ENCODE measurements around the gene PARP2.
A peak's percentile ranks its signal among the peaks of the same experiment; 100 is the strongest.
"Not testable (repeated sequence)": the region's sequence is repeated elsewhere in the genome, so short reads cannot be mapped to it uniquely, and the experiment has no call there.

The PARP2 gene, protein sequence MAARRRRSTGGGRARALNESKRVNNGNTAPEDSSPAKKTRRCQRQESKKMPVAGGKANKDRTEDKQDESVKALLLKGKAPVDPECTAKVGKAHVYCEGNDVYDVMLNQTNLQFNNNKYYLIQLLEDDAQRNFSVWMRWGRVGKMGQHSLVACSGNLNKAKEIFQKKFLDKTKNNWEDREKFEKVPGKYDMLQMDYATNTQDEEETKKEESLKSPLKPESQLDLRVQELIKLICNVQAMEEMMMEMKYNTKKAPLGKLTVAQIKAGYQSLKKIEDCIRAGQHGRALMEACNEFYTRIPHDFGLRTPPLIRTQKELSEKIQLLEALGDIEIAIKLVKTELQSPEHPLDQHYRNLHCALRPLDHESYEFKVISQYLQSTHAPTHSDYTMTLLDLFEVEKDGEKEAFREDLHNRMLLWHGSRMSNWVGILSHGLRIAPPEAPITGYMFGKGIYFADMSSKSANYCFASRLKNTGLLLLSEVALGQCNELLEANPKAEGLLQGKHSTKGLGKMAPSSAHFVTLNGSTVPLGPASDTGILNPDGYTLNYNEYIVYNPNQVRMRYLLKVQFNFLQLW

DNA sequence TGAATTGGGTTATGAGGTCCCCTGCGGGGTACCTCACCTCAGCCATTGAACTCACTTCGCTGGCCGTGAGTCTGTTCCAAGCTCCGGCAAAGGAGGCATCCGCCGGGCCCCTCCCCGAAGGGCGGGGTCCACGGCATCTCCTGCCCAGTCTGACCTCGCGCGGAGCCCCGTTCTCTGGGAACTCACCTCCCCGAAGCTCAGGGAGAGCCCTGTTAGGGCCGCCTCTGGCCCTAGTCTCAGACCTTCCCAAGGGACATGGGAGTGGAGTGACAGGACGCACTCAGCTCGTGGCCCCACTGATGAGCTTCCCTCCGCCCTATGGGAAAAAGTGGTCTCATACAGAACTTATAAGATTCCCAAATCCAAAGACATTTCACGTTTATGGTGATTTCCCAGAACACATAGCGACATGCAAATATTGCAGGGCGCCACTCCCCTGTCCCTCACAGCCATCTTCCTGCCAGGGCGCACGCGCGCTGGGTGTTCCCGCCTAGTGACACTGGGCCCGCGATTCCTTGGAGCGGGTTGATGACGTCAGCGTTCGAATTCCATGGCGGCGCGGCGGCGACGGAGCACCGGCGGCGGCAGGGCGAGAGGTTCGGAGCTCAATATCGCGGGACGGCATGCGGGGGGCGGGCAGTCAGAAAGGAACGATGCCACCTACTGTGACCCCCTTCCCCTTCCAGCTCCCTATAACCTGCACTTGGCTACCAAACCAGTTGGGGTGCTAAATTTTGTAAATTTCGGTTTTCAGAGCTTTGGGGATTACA lies at the start of gene PARP2:
PARP2 (plus strand) TSS at position 544 of the 770 bp plus-strand sequence; CDS start at position 551, 7 bp downstream.
- DNase-seq: peak; percentile 100

DNA sequence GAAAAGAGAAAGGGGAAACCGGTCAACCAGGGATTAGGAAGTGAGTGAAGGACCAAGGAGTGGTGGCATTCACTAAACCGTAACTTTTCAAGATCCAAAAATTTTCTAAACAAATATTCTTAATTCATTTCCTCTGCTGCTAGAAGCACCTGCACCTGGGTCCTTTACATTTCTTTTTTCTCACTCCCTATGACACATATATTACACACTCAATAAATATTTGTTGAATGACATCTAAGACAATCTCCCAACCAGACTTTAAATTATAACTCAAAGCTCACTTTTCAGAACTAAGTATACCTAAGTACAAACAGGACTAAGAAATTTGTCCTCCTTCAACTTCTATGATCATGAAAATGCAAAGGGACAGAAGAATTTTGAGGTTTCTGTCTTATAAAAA lies 48.8 kb upstream of the PARP2 start:
- DNase-seq: no peak

- no peak for DNase-seq
Observed at GRCh38 chr14:20295067-20295466, 48.4 kb upstream of the PARP2 start.

DNA sequence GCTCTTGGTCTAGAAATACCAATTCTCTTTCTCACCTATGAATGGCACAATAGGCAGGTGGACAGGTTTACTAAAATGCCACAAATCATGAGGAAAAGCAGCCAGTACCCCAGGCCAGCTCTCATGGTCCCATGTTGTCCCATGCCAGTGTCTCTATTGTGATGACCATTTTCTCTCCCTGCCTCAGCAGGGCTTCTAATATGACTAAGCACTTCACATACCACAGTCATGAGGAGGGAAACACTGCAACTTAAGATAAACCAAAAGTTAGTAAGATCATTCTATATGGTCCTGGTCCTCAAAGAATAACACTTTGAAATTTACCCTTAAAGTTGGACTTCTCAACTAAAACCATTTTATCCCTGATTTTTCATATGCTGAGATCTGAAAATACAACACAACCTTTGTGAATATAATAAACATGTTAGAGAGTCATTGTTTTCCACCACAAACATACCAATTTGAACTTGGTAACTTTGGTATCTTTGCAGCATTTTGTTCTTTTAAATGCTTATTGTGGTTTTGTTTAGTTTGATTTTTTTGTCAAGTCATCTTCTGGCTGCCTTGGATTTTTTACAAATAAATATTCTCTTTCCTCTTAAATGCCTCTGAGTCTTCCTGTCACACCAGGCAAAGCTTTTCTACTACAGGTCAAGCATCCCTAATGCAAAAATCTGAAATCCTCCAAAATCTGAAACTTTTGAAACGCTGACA lies 41.2 kb upstream of the PARP2 start:
- DNase-seq: no peak

DNA sequence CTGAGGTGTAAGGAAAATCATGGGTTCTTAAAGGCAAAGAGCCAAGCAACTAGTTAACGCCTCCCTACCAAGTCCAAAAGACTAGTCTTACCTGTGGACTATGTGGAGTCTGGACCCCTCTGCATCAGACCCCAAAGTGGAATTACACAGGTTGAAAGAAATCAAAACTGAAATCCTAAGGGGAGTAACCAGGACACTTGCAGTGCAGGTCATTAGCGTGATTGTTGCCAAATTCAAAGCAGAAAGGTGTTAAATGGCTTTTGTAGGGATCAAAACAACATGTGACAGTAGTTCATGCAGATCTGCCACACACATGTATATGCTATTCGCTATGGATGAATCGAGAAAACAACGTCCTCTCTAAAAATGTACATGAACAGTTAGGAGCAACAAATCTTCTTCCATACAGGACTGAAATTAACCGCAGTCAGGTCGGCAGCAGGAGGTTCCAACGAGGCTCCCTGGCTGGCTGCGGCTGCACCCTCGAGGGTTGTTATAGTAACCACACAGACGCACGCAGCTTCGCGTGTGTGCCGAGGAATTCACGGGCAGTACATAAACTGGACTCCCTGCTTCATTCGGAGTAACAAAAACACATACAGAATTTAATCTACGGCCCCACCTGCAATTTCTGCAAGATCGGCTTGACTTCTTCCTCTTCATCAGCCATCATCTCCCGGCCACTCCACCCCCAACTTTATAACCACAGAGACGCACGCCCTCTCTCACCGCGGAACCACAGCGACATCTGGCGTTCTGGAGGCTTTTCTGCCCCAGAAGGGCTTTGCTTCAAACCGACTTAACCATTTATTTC lies 38.0 kb upstream of the PARP2 start, which contains the start of gene TTC5:
TTC5 (minus strand) TSS at position 687 of the 814 bp plus-strand sequence; CDS start at position 673, 14 bp downstream.
- DNase-seq: peak; percentile 87

- no peak for DNase-seq
Observed at GRCh38 chr14:20306079-20306423, 37.4 kb upstream of the PARP2 start.

GRCh38 chr14:20314026-20314425 lies 29.4 kb upstream of the PARP2 start:
- DNase-seq: no peak

DNA sequence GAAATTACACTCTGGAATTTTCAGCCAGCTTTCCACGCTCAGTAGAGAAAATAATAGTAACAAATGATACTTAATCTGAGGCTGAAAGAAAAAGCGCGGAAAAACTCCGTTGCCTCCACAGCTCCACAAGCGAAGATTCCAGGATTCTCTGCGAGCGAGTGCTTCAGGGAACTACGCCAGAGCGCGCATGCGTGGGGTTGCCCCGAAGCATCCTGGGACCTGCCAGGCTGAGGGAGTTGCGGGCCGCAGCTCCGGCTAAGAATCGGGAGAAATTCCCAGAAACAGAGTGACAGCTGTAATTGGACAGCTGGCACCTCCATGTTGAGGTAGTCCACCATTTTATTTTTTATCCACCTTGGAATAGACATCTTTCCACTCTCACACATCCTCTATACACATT lies 25.7 kb upstream of the PARP2 start:
- no peak for DNase-seq

DNA sequence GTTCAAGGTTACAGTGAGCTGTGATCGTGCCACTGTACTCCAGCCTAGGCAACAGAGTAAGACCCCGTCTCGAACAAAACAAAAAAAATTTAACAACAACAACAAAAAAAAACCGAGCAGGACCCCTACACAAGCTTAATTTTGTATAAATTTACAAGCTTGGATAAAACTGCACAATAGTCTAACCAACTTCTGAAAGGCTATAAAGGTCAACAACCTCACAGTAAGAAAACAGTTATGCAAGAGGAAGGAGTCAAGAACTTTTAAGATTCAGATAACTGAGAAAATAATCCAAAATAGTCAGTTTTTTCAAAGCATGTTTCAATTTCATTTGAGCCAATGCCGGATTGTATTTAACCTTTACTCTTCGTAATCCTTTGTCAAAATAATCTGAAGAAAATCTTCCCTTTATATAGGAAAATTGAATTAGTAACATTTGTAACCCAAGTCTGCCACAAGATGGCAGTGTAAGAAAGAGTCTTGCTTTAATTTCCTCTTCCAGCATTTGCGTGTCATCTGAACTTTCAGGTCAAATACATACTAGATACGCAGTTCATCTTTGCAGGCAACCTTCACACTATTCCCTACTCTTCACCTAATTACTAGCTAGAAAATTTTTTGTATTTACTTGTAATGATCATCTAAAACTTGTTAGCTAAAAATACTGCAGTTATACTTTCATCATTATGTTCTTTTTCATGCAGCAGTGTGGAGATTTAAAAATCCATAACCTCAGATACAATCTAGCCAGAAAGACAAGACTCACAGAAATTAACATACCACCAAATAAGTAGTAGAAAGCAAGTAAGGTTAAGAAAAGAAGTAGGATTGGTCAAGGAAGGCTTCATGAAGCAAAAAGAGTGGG lies 16.2 kb upstream of the PARP2 start:
- peak; percentile 59 for DNase-seq

GRCh38 chr14:20328705-20329104 lies 14.7 kb upstream of the PARP2 start:
- DNase-seq: peak; percentile 21

- DNase-seq: no peak
Observed at GRCh38 chr14:20329355-20329754, 14.1 kb upstream of the PARP2 start.

DNA sequence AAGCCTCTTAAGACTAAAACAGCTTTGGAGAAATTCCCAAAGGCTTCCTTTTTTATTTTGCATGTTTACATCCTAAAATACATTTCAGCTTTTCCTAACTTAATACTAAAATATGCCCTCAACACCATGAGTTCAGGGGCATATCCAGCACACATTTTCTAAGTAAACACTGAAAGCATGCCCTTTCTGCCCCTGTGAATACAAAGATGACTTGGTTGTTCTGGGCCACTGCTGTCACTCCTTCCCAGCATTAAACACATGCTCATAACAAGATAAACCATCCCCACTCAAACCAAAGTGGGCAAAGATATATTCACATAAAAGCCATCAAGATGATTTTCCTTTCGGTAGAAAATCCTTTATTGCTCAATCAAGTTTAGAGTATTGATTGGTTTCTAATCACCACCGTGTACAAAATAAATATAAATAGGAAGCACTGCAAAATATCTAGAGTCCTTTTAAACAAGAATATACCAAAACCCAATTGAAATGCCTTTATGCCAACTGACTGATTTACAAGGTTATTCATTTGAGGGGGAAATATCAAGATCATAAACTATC lies 12.3 kb upstream of the PARP2 start:
- no peak for DNase-seq

GRCh38 chr14:20332431-20332787 lies 11.0 kb upstream of the PARP2 start:
- DNase-seq: no peak

- DNase-seq: peak; percentile 49
Observed at GRCh38 chr14:20332788-20333493, 10.5 kb upstream of the PARP2 start, which contains the start of gene CCNB1IP1. Gene CCNB1IP1, minus strand, starts transcription at chr14:20333279. Its CDS starts 16,756 bp downstream, at chr14:20316523.

- DNase-seq: no peak
Observed at GRCh38 chr14:20333494-20333841, 10.0 kb upstream of the PARP2 start.

GRCh38 chr14:20334017-20334416 lies 9.4 kb upstream of the PARP2 start:
- no peak for DNase-seq

GRCh38 chr14:20341032-20341431 lies 2.4 kb upstream of the PARP2 start:
- not testable (repeated sequence) for DNase-seq

- no peak for DNase-seq
Observed at GRCh38 chr14:20341646-20342045, 1.8 kb upstream of the PARP2 start.

GRCh38 chr14:20343862-20344220 lies 406 bp downstream of the PARP2 start:
- DNase-seq: no peak

- DNase-seq: no peak
Observed at GRCh38 chr14:20345366-20345765, 1.9 kb downstream of the PARP2 start.
